SK-N-SH (cell line): Measurements from ENCODE around the gene EXOC8. TPM values are rescaled to one million over a fixed set of nuclear protein-coding genes. Genes with fewer than 3 reads are reported as not detected.
A peak's percentile ranks its signal among the peaks of the same experiment; 100 is the strongest.

Experiments used
- CTCF ChIA-PET: fragments of 300-600, 350-600 bp; formaldehyde crosslinking; extraction: SDS; loops from one replicate; lab custom pipeline; 2021; lab: Yijun Ruan, JAX
- POLR2A ChIA-PET: fragments of 350-600 bp; sonication (Branson Sonifier 250); formaldehyde crosslinking; extraction: SDS; loops from one replicate; lab custom pipeline; 2020; ENCODE audit warnings: antibody characterized with exemption, inconsistent platforms; lab: Yijun Ruan, JAX
- DNase-seq: peaks from one replicate; pipeline ENCODE4 v3.0.0; 2012
- H2AFZ ChIP-seq: fragments of 200-600 bp; sonication (generic); 2 replicates; pipeline ENCODE4 v1.8.1; 2016; ENCODE audit warnings: antibody characterized with exemption, mild to moderate bottlenecking, low read depth
- H3F3A ChIP-seq: fragments of 200-600 bp; sonication (generic); replicated peaks from 2 replicates; pipeline ENCODE3; 2016; ENCODE audit warnings: antibody characterized with exemption, mild to moderate bottlenecking; ENCODE audit not compliant: insufficient read depth
- H3K27ac ChIP-seq, 2 experiments: fragments of 200-500 bp in 1 of 2; fragments of 200-600 bp in 1 of 2; sonication (Bioruptor generic) in 1 of 2; sonication (generic), shearing (Covaris generic) in 1 of 2; 2 replicates each; pipeline versions ENCODE4 v1.5.1 to v1.6.1; 2014 to 2016; ENCODE audit warnings: low read depth in 2 of 2, inconsistent platforms in 1 of 2, low read length in 1 of 2, mild to moderate bottlenecking in 1 of 2, mixed read lengths in 1 of 2
- H3K27me3 ChIP-seq: fragments of 200-600 bp; sonication (generic), shearing (Covaris generic); 2 replicates; pipeline ENCODE4 v1.6.1; 2016; ENCODE audit warnings: mixed run types; ENCODE audit not compliant: insufficient read depth
- H3K36me3 ChIP-seq, 2 experiments: fragments of 200-500 bp in 1 of 2; fragments of 200-600 bp in 1 of 2; sonication (Bioruptor generic) in 1 of 2; sonication (generic) in 1 of 2; replicated peaks in 1 of 2; 2 replicates each; pipeline versions ENCODE3 to v1.5.1; 2014 to 2016; ENCODE audit warnings: low read length in 1 of 2, mild to moderate bottlenecking in 1 of 2; ENCODE audit not compliant: insufficient read depth in 2 of 2, control insufficient read depth in 1 of 2
- H3K4me1 ChIP-seq, 2 experiments: fragments of 200-500 bp in 1 of 2; fragments of 200-600 bp in 1 of 2; sonication (Bioruptor generic) in 1 of 2; sonication (generic), shearing (Covaris generic) in 1 of 2; 2 replicates each; pipeline versions ENCODE4 v1.5.1 to v1.6.1; 2014 to 2016; ENCODE audit warnings: low read depth in 1 of 2, low read length in 1 of 2, mixed run types in 1 of 2; ENCODE audit not compliant: insufficient read depth in 2 of 2, control insufficient read depth in 1 of 2
- H3K4me2 ChIP-seq: fragments of 200-600 bp; sonication (generic), shearing (Covaris generic); 2 replicates; pipeline ENCODE4 v1.6.1; 2017; ENCODE audit warnings: mixed run types
- H3K4me3 ChIP-seq, 2 experiments: fragments of 200-500 bp in 1 of 2; fragments of 200-600 bp in 1 of 2; sonication (Bioruptor generic) in 1 of 2; sonication (generic), shearing (Covaris generic) in 1 of 2; 2 replicates each; pipeline versions ENCODE4 v1.5.1 to v1.8.1; 2014 to 2016; ENCODE audit warnings: low read depth in 2 of 2, inconsistent platforms in 1 of 2, low read length in 1 of 2, mild to moderate bottlenecking in 1 of 2, mixed read lengths in 1 of 2, moderate library complexity in 1 of 2
- H3K79me2 ChIP-seq: fragments of 200-600 bp; sonication (generic); 2 replicates; pipeline ENCODE4 v1.8.1; 2017; ENCODE audit warnings: mild to moderate bottlenecking; ENCODE audit not compliant: insufficient read depth
- H3K9ac ChIP-seq: fragments of 200-600 bp; sonication (generic); 2 replicates; pipeline ENCODE4 v1.6.1; 2017; ENCODE audit warnings: mixed run types
- H3K9me2 ChIP-seq: fragments of 200-600 bp; sonication (generic); 2 replicates; pipeline ENCODE4 v1.6.1; 2017; ENCODE audit warnings: mixed run types
- H3K9me3 ChIP-seq: fragments of 200-600 bp; sonication (generic); 2 replicates; pipeline ENCODE4 v1.6.1; 2017; ENCODE audit warnings: mixed run types, mild to moderate bottlenecking, moderate library complexity
- H4K20me1 ChIP-seq: fragments of 200-600 bp; sonication (generic); 2 replicates; pipeline ENCODE4 v1.6.1; 2017; ENCODE audit warnings: mild to moderate bottlenecking, mixed run types; ENCODE audit not compliant: insufficient read depth
- ELF1 ChIP-seq: IDR thresholded peaks from 2 replicates; pipeline ENCODE4 v1.4.0; 2012
- FOSL2 ChIP-seq: IDR thresholded peaks from 2 replicates; pipeline ENCODE4 v1.4.0; 2012; ENCODE audit warnings: low read depth, mild to moderate bottlenecking, moderate library complexity, borderline replicate concordance
- FOXJ3 ChIP-seq: sonication (generic); formaldehyde crosslinking; IDR thresholded peaks from 2 replicates; pipeline ENCODE4 v1.5.1; 2020; ENCODE audit warnings: mild to moderate bottlenecking, missing genetic modification reagents
- FOXM1 ChIP-seq: IDR thresholded peaks from 2 replicates; pipeline ENCODE4 v1.4.0; 2012; ENCODE audit warnings: low read depth, mild to moderate bottlenecking
- JUND ChIP-seq: IDR thresholded peaks from 2 replicates; pipeline ENCODE4 v1.4.0; 2012
- MXI1 ChIP-seq: IDR thresholded peaks from 2 replicates; pipeline ENCODE4 v1.6.1; 2012; ENCODE audit warnings: mild to moderate bottlenecking, low read depth, low read length, improper control_type of control experiment
- NFIC ChIP-seq: IDR thresholded peaks from 2 replicates; pipeline ENCODE4 v1.4.0; 2012; ENCODE audit warnings: borderline replicate concordance
- NRF1 ChIP-seq: IDR thresholded peaks from 2 replicates; pipeline ENCODE4 v1.6.1; 2012; ENCODE audit warnings: low read depth, mild to moderate bottlenecking, low read length
- RAD21 ChIP-seq: IDR thresholded peaks from 2 replicates; pipeline ENCODE4 v1.6.1; 2012; ENCODE audit warnings: mild to moderate bottlenecking, low read length
- RCOR1 ChIP-seq: fragments of 150-350 bp; IDR thresholded peaks from 2 replicates; pipeline ENCODE4 v1.6.1; 2017; ENCODE audit warnings: antibody characterized with exemption, low read length
- RXRA ChIP-seq: IDR thresholded peaks from 2 replicates; pipeline ENCODE4 v1.4.0; 2012; ENCODE audit warnings: low read depth, mild to moderate bottlenecking, borderline replicate concordance
- SMC3 ChIP-seq: IDR thresholded peaks from 2 replicates; pipeline ENCODE4 v1.6.1; 2012; ENCODE audit warnings: low read depth, low read length, improper control_type of control experiment
- TEAD4 ChIP-seq: IDR thresholded peaks from 2 replicates; pipeline ENCODE4 v1.4.0; 2012; ENCODE audit warnings: mild to moderate bottlenecking, borderline replicate concordance; ENCODE audit not compliant: insufficient read depth
- YY1 ChIP-seq: IDR thresholded peaks from 2 replicates; pipeline ENCODE4 v1.4.0; 2012; ENCODE audit warnings: low read depth, mild to moderate bottlenecking
- WGBS: methylation state at CpG from one replicate; pipeline ENCODE4 v1.1.6; 2017; ENCODE audit warnings: low lambda C conversion rate; 5-methylcytosine and 5-hydroxymethylcytosine counted together
- polyA plus RNA-seq, 3 experiments: library from polyadenylated mRNA; depleted of rRNA; stranded (reverse); fragments of >200 nt; gene quantifications; 2 replicates each; pipeline ENCODE4 v1.2.3, GENCODE V29; 2012
- TF ChIP-seq, protein P1 (sequence below): IDR thresholded peaks from 2 replicates; pipeline ENCODE4 v1.4.0; 2012; ENCODE audit warnings: low read depth
- TF ChIP-seq, protein P2 (sequence below): fragments of 200-600 bp; sonication (generic); IDR thresholded peaks from 2 replicates; pipeline ENCODE4 v1.6.1; 2017; ENCODE audit warnings: antibody characterized with exemption, mild to moderate bottlenecking, moderate library complexity
- TF ChIP-seq, protein P3 (sequence below): IDR thresholded peaks from 2 replicates; pipeline ENCODE4; 2012

The EXOC8 gene
- polyA plus RNA-seq, 1 of the 3 experiments (the other 2 are of a cell fraction), result 2.1 TPM

DNA sequence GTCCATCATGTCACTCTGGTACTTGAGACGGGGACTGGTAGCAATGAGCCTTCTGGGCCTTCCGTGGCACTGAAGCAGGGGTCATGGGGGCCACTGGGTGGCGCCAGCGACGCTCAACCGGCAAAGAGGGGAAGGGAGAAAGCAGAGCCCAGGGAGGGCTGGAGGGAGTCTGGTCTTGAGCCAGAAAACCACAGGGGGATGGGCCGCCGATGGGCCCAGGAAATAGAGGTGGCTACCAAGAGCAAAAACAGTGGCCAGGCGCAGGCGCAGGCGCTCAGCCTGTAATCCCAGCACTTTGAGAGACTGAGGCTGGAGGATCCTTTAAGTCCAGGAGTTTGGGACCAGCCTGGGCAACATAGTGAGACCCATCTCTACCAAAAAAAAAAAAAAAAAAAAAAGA lies 21.8 kb downstream of the EXOC8 start:
- no peaks in the 10 kb centered on the region for H4K20me1 ChIP-seq
- H3K36me3 ChIP-seq, result no peaks in the 10 kb centered on the region
- H3K9me3 ChIP-seq, result no peaks in the 10 kb centered on the region
- 44% methylated on average over 10 of the region's 11 CpGs for WGBS
- H3K4me2 ChIP-seq, result no peak overlapping the region
- no peak for TF ChIP-seq MXI1
- TF ChIP-seq SMC3, result peak; percentile 58
- TF ChIP-seq, protein P1, sequence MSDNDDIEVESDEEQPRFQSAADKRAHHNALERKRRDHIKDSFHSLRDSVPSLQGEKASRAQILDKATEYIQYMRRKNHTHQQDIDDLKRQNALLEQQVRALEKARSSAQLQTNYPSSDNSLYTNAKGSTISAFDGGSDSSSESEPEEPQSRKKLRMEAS, result no peak
- TF ChIP-seq RXRA, result no peak
- no peak for TF ChIP-seq TEAD4
- no peak for TF ChIP-seq RCOR1
- no peak for TF ChIP-seq ELF1
- TF ChIP-seq FOSL2, result no peak
- no peak for TF ChIP-seq JUND
- TF ChIP-seq RAD21, result peak; percentile 54
- TF ChIP-seq FOXJ3 (CRISPR knock-in tag), result no peak
- TF ChIP-seq FOXM1, result no peak
- TF ChIP-seq, protein P2, sequence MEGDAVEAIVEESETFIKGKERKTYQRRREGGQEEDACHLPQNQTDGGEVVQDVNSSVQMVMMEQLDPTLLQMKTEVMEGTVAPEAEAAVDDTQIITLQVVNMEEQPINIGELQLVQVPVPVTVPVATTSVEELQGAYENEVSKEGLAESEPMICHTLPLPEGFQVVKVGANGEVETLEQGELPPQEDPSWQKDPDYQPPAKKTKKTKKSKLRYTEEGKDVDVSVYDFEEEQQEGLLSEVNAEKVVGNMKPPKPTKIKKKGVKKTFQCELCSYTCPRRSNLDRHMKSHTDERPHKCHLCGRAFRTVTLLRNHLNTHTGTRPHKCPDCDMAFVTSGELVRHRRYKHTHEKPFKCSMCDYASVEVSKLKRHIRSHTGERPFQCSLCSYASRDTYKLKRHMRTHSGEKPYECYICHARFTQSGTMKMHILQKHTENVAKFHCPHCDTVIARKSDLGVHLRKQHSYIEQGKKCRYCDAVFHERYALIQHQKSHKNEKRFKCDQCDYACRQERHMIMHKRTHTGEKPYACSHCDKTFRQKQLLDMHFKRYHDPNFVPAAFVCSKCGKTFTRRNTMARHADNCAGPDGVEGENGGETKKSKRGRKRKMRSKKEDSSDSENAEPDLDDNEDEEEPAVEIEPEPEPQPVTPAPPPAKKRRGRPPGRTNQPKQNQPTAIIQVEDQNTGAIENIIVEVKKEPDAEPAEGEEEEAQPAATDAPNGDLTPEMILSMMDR, result peak; percentile 63
- TF ChIP-seq, protein P3, sequence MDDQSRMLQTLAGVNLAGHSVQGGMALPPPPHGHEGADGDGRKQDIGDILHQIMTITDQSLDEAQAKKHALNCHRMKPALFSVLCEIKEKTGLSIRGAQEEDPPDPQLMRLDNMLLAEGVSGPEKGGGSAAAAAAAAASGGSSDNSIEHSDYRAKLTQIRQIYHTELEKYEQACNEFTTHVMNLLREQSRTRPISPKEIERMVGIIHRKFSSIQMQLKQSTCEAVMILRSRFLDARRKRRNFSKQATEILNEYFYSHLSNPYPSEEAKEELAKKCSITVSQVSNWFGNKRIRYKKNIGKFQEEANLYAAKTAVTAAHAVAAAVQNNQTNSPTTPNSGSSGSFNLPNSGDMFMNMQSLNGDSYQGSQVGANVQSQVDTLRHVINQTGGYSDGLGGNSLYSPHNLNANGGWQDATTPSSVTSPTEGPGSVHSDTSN, result no peak
- no peak for TF ChIP-seq NRF1
- no peak for TF ChIP-seq YY1
- no peaks in the 10 kb centered on the region for H3K27me3 ChIP-seq
- ChIA-PET POLR2A (no interaction called here), CTCF (interaction anchor here (0.7 to 1.5 kb wide), 8 partner anchors 14 to 303 kb away, joined by 3 read pairs; no protein-coding TSS in a partner anchor)
- no peaks in the 10 kb centered on the region; a peak in 1 of 4 replicates for H3K4me1 ChIP-seq
- H2AFZ ChIP-seq, result no peak overlapping the region
- no peaks in the 10 kb centered on the region for H3K79me2 ChIP-seq
- no peaks in the 10 kb centered on the region for H3F3A ChIP-seq
- no peaks in the 10 kb centered on the region for H3K9me2 ChIP-seq
- no peak overlapping the region for H3K9ac ChIP-seq
- no peak overlapping the region for H3K4me3 ChIP-seq
- peak; percentile 66 for DNase-seq
- no peak overlapping the region for H3K27ac ChIP-seq

DNA sequence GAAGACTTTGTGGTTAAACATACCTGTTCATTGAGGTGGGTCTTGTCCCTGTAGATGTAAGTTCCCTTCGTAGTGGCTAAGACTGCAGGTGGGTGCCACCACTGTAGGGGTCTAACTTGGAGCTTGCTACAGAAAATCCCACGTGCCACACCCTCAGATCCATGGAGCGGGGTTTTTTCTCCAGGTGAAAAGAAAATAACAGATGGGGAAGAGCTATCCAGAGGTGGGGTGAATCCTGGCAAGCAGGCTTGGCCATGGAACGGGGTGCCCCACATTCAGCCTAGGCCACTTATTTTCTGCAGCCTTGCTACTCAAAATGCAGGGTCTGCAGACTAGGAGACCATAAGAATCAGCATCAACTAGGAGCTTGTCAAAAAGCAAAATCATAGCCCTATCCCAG lies 24.0 kb downstream of the EXOC8 start:
- Histone ChIP-seq H3K36me3 (no peaks in the 10 kb centered on the region), H3K9me2 (no peaks in the 10 kb centered on the region), H3K4me1 (no peaks in the 10 kb centered on the region; a peak in 1 of 4 replicates), H2AFZ (no peak overlapping the region), H3K79me2 (no peaks in the 10 kb centered on the region), H3K27me3 (no peaks in the 10 kb centered on the region), H3K27ac (no peak overlapping the region), H3K9me3 (no peaks in the 10 kb centered on the region), H4K20me1 (no peaks in the 10 kb centered on the region), H3F3A (no peaks in the 10 kb centered on the region), H3K4me2 (no peak overlapping the region), H3K9ac (no peak overlapping the region), H3K4me3 (no peak overlapping the region)
- TF ChIP-seq FOXJ3 (CRISPR knock-in tag) (no peak), FOXM1 (no peak), NFIC (no peak)
- DNase-seq, result no peak
- 50% methylated on average over 4 of the region's 4 CpGs for WGBS
- ChIA-PET POLR2A (no interaction called here), CTCF (interaction anchor here (1.2 kb wide), 1 partner anchor 290 kb away, joined by 3 read pairs; no protein-coding TSS in a partner anchor)
